ENCODE data around the gene ACTR8. TPM values are rescaled to one million over a fixed set of nuclear protein-coding genes. Genes with fewer than 3 reads are reported as not detected.

Gene ACTR8
- total RNA-seq, 1 experiment from 2014 or later, result 21.1 TPM

- DNase-seq (ENCODE audit: low spot score), result no peak
- Histone ChIP-seq H3K4me3 (ENCODE audit: low read depth, low read length, poor library complexity, severe bottlenecking) (no peak overlapping the region), H3K9me3 (ENCODE audit: low read depth, low read length, poor library complexity, severe bottlenecking) (no peaks in the 10 kb centered on the region), H3K27ac (ENCODE audit: low read depth, low read length, poor library complexity, severe bottlenecking) (no peak overlapping the region), H3K4me1 (ENCODE audit: insufficient read depth, low read length, poor library complexity, severe bottlenecking) (no peaks in the 10 kb centered on the region), H3K36me3 (ENCODE audit: insufficient read depth, low read length, poor library complexity, severe bottlenecking) (no peaks in the 10 kb centered on the region), H3K27me3 (replicated peaks; ENCODE audit: insufficient read depth, low read depth, low read length, poor library complexity) (no peaks in the 10 kb centered on the region)
- CTCF ChIA-PET, result no interaction called here
- POLR2A ChIA-PET (ENCODE audit: low non-redundant PET), result no interaction called here
- TF ChIP-seq EZH2 (IDR thresholded peaks at IDR 0.05; ENCODE audit: borderline replicate concordance, low read depth, low read length, poor library complexity, severe bottlenecking), result no peak
- no peak for TF ChIP-seq CTCF (conservative IDR thresholded peaks at IDR 0.05; ENCODE audit: low read depth, low read length)
- intact Hi-C loops (cut with micrococcal nuclease; ENCODE audit: unreplicated experiment), result no loop called here
- no TSS peak for BruUV-seq (replicated peaks)
Observed at GRCh38 chr3:53826048-53826447, 55.9 kb downstream of the ACTR8 start.

- ChIA-PET CTCF (no interaction called here), POLR2A (ENCODE audit: low non-redundant PET) (no interaction called here)
- no peaks in the 10 kb centered on the region for H3K9me3 ChIP-seq (ENCODE audit: low read depth, low read length, poor library complexity, severe bottlenecking)
- H3K4me3 ChIP-seq (ENCODE audit: low read depth, low read length, poor library complexity, severe bottlenecking), result no peak overlapping the region
- TF ChIP-seq CTCF (conservative IDR thresholded peaks at IDR 0.05; ENCODE audit: low read depth, low read length) (no peak), EZH2 (IDR thresholded peaks at IDR 0.05; ENCODE audit: borderline replicate concordance, low read depth, low read length, poor library complexity, severe bottlenecking) (no peak)
- DNase-seq (ENCODE audit: low spot score), result no peak
- no peaks in the 10 kb centered on the region for H3K4me1 ChIP-seq (ENCODE audit: insufficient read depth, low read length, poor library complexity, severe bottlenecking)
- no peaks in the 10 kb centered on the region for H3K36me3 ChIP-seq (ENCODE audit: insufficient read depth, low read length, poor library complexity, severe bottlenecking)
- H3K27me3 ChIP-seq (replicated peaks; ENCODE audit: insufficient read depth, low read depth, low read length, poor library complexity), result no peaks in the 10 kb centered on the region
- intact Hi-C loops (cut with micrococcal nuclease; ENCODE audit: unreplicated experiment), result no loop called here
- no TSS peak for BruUV-seq (replicated peaks)
- H3K27ac ChIP-seq (ENCODE audit: low read depth, low read length, poor library complexity, severe bottlenecking), result no peak overlapping the region
Observed at GRCh38 chr3:53824795-53825194, 57.2 kb downstream of the ACTR8 start.

- Histone ChIP-seq H3K4me3 (ENCODE audit: low read depth, low read length, poor library complexity, severe bottlenecking) (no peak overlapping the region), H3K27me3 (replicated peaks; ENCODE audit: insufficient read depth, low read depth, low read length, poor library complexity) (no peaks in the 10 kb centered on the region), H3K9me3 (ENCODE audit: low read depth, low read length, poor library complexity, severe bottlenecking) (no peaks in the 10 kb centered on the region), H3K4me1 (ENCODE audit: insufficient read depth, low read length, poor library complexity, severe bottlenecking) (no peaks in the 10 kb centered on the region), H3K36me3 (ENCODE audit: insufficient read depth, low read length, poor library complexity, severe bottlenecking) (no peaks in the 10 kb centered on the region), H3K27ac (ENCODE audit: low read depth, low read length, poor library complexity, severe bottlenecking) (no peak overlapping the region)
- intact Hi-C loops (cut with micrococcal nuclease; ENCODE audit: unreplicated experiment), result no loop called here
- ChIA-PET POLR2A (ENCODE audit: low non-redundant PET) (no interaction called here), CTCF (no interaction called here)
- DNase-seq (ENCODE audit: low spot score), result no peak
- TF ChIP-seq CTCF (conservative IDR thresholded peaks at IDR 0.05; ENCODE audit: low read depth, low read length), result no peak
- no peak for TF ChIP-seq EZH2 (IDR thresholded peaks at IDR 0.05; ENCODE audit: borderline replicate concordance, low read depth, low read length, poor library complexity, severe bottlenecking)
- BruUV-seq (replicated peaks), result no TSS peak
Observed at GRCh38 chr3:53823956-53824657, 57.8 kb downstream of the ACTR8 start.

All from A673 (cell line).